GM21528 (cell line): ENCODE results near the gene SIRT6.
A peak's percentile ranks its signal among the peaks of the same experiment; 100 is the strongest.
"Not testable (repeated sequence)": the region's sequence is repeated elsewhere in the genome, so short reads cannot be mapped to it uniquely, and the experiment has no call there.

Source experiments
- ATAC-seq: cut with Tn5 transposase; IDR thresholded peaks from one replicate; pipeline ENCODE4 v1.9.1; 2021; ENCODE audit warnings: mild to moderate bottlenecking, moderate library complexity; ENCODE audit not compliant: unreplicated experiment, low FRiP score

The SIRT6 gene

GRCh38 chr19:4182084-4182810 lies at the start of gene SIRT6, which contains the start of gene ANKRD24:
Gene SIRT6 (minus strand): TSS chr19:4182563. CDS start chr19:4182539, 24 bp downstream.
Gene ANKRD24 (plus strand): TSS chr19:4182689. CDS start chr19:4186426, 3,737 bp downstream.
- peak; percentile 76 for ATAC-seq

DNA sequence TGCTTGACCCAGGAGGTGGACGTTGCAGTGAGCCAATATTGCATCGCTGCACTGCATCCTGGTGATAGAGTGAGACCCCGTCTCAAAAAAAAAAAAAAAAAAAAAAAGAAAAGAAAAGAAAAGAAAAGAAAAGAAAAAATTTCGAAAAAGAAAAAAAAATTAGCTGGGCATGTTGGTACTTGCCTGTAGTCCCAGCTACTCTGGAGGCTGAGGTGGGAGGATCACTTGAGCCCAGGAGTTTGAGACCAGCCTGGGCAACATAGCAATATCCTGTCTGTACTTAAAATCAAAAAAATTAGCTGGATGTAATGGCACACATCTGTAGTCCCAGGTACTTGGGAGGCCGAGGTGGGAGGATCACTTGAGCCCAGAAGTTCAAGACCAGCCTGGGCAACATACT lies 49.8 kb upstream of the SIRT6 start:
- ATAC-seq = not testable (repeated sequence)

GRCh38 chr19:4231521-4231920 lies 49.2 kb upstream of the SIRT6 start:
- ATAC-seq = not testable (repeated sequence)

DNA sequence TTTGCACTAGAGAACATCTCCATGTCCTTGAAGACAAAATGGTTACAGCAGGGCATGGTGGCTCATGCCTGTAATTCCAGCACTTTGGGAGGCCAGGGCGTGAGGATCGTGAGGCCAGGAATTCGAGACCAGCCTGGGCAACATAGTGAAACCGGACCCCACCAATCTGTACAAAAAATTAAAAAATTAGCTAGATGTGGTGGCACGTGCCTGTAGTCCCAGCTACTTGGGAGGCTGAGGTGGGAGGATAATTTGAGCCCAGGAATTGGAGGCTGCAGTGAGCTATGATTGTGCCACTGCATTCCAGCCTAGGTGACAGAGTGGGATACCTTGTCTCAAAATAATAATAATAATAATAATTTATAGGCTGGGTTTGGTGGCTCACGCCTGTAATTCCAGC lies 47.9 kb upstream of the SIRT6 start:
- not testable (repeated sequence) for ATAC-seq

DNA sequence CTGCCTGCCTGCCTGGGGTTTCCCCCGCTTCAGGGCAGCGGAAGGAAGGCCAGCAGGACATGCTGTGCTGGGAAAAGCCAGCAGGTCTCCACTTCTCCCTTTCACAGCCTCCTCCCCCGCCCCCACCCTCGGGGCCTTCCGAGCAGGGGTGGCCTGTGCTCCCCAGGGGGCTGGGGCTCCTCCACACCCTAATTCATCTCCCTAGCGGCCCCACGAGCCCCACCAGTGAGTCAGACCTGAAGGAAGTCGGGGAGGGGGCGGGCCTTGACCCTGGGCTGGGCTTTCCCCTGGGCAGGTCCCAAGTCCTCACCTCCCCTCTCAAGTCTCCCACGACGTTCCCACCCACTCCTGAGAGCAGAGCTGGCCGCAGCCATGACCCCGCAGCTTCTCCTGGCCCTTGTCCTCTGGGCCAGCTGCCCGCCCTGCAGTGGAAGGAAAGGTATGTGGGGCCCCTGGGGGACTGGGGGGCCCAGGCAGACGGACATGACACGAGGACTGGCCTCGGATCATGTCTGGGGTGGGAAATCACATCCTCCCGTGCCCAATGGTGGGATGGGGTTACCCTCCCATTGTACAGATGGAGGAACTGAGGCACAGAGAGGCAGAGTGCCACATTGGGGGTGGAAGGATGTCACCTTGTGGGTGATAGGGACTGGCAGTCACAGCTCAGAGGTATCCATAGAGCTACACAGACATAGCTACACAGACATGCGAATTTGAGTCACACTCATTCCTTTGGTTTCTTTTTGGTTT lies 47.0 kb upstream of the SIRT6 start, which contains the start of gene EBI3:
Gene EBI3, plus strand, starts transcription at position 345 of the 753 bp plus-strand sequence. Its CDS starts 28 bp downstream, at position 373.
- ATAC-seq = peak; percentile 56

DNA sequence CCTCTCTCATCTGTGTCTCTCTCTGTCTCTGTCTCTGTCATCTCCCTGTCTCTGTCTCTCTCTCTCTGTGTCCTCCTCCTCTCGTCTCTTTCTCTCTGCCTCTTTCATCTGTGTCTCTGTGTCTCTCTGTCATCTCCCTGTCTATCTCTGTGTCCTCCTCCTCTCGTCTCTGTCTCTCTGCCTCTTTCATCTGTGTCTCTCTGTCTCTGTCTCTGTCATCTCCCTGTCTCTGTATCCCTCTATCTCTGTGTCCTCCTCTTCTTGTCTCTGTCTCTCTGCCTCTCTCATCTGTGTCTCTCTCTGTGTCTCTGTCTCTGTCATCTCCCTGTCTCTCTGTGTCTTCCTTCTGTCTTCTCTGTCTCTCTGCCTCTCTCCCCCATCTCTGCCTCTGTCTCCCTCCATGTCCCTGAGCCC lies 46.4 kb upstream of the SIRT6 start:
- ATAC-seq = no peak

DNA sequence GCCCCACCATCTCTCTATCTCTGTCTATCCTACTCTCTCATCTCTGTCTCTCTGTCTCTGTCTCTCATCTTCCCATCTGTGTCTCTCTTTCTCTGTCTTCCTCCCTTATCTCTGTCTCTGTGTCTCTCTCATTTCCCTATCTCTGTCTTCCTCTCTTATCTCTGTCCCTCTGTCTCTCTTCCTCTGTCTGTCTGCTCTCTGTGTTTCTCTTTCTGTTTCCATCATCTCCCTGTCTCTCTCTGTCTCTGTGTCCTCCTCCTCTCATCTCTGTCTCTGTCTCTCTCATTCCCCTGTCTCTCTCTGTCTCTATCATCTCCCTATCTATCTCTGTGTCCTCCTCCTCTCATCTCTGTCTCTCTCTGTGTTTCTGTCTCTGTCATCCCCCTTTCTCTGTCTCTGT lies 45.4 kb upstream of the SIRT6 start:
- ATAC-seq = no peak

GRCh38 chr19:4225885-4226284 lies 43.5 kb upstream of the SIRT6 start:
- no peak for ATAC-seq

GRCh38 chr19:4224470-4224869 lies 42.1 kb upstream of the SIRT6 start:
- ATAC-seq = no peak

DNA sequence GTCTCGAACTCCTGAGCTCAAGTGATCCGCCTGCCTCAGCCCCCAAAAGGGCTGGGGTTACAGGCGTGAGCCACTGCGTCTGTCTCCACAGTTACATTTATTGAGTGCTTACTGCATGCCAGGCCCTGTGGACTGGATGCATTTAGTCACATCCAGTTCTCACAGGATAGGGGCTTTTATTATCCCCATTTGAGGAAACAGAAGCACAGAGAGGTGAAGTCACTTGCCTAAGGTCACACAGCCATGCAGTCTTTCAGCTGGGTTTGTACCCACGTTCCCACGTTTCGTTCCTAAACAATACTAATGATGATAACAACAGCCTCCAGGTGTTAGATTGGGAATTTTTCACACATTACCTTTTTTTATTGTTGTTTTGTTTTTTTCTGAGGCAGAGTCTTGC lies 37.8 kb upstream of the SIRT6 start:
- ATAC-seq = no peak

- ATAC-seq = not testable (repeated sequence)
These were observed 36.2 kb upstream of the SIRT6 start for GRCh38 chr19:4218523-4218922.

GRCh38 chr19:4217429-4218264 lies 35.3 kb upstream of the SIRT6 start:
- ATAC-seq = no peak

DNA sequence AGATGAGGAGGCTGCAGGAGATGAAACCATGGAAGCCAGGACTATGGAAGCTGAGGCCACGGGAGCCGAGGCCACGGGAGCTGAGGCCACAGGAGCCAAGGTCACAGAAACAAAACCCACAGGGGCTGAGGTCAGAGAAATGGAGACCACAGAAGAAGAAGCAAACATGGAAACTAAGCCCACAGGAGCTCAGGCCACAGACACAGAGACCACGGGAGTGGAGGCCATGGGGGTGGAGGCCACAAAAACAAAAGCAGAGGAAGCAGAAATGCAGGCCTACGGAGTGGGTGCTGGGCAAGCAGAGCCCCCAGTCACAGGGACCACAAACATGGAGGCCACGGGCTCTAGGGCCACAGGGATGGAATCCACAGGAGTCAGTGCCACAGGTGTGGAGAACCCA lies 34.5 kb upstream of the SIRT6 start:
- ATAC-seq = no peak

GRCh38 chr19:4215807-4216206 lies 33.4 kb upstream of the SIRT6 start:
- no peak for ATAC-seq

GRCh38 chr19:4213116-4213515 lies 30.8 kb upstream of the SIRT6 start:
- ATAC-seq = no peak

GRCh38 chr19:4210166-4210731 lies 27.9 kb upstream of the SIRT6 start:
- ATAC-seq = no peak

DNA sequence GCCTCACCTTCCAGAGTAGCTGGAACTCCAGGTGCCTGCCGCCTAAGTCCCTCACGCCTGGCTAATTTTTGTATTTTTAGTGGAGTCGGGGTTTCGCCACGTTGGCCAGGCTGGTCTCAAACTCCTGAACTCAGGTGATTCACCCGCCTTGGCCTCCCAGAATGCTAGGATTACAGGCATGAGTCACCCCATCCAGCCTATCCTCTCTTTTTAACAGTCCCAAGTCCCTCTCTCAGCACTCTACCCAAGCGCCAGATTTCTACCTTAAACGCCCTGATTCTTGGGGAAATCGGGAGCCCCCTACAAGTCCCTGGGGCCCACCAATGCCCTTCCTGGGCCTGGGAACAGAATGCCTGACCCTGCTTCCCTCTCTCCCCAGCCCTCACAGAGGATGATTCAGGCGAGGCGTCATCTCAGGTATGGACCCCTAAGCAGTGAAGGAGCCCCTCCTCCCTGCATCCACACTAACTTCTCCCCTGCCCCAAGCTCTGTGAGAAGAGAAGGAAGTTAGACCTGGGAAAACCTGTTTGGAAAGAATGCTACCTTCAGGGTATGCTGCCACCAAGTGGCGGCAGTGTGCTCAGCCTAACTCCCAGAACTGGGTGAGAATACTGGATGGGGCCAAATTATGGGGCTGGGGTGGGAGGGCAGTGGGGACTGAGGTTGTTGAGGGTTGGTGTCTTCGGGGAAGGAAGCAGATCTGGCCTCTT lies 26.2 kb upstream of the SIRT6 start:
- ATAC-seq = no peak

- ATAC-seq = no peak
These were observed 24.6 kb upstream of the SIRT6 start for GRCh38 chr19:4206818-4207484.

DNA sequence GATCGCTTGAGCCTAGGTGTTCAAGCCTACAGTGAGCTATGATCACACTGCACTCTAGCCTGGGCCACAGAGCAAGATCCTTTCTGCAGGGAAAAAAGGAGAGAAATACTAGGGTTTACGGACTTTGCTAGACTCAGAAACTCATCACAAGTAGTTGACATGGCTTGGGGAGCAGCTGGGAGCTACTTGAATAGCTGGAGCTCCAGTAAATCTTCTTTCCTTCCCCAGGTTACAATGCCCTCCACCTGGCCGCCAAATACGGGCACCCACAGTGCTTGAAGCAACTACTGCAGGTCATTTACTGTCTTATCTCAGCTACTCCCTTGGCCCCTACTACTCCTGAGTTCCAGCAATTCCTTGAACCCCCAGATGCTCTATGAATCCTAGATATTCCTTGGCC lies 19.4 kb upstream of the SIRT6 start:
- no peak for ATAC-seq
